Mesenchymal stem cell (in vitro differentiated cells and primary cell): Measurements from ENCODE around the gene TNFSF15.
"Not testable (repeated sequence)": the region's sequence is repeated elsewhere in the genome, so short reads cannot be mapped to it uniquely, and the experiment has no call there.

ENCODE experiments used
- DNase-seq: peaks from one replicate; pipeline ENCODE4 v3.0.0-alpha.2; 2013
- H2AFZ ChIP-seq: one replicate; pipeline ENCODE4 v1.6.1; 2013; ENCODE audit warnings: low read depth, mild to moderate bottlenecking, control low read depth, inconsistent platforms, low read length, moderate library complexity
- H2AK5ac ChIP-seq: 2 replicates; pipeline ENCODE4 v1.6.1; 2013; ENCODE audit warnings: low read length, moderate library complexity, mild to moderate bottlenecking, inconsistent platforms; ENCODE audit not compliant: severe bottlenecking
- H2BK120ac ChIP-seq: one replicate; pipeline ENCODE4 v1.6.1; 2013; ENCODE audit warnings: low read depth, mild to moderate bottlenecking, inconsistent platforms, low read length, moderate library complexity
- H2BK12ac ChIP-seq, 2 experiments: one replicate each; pipeline ENCODE4 v1.6.1; 2013; ENCODE audit warnings: inconsistent platforms in 2 of 2, low read length in 2 of 2, mild to moderate bottlenecking in 2 of 2, moderate library complexity in 2 of 2, control low read depth in 1 of 2
- H2BK15ac ChIP-seq: one replicate; pipeline ENCODE4 v1.6.1; 2013; ENCODE audit warnings: mild to moderate bottlenecking, low read depth, inconsistent platforms; ENCODE audit not compliant: poor library complexity, severe bottlenecking
- H2BK5ac ChIP-seq: 2 replicates; pipeline ENCODE4 v1.6.1; 2013; ENCODE audit warnings: low read depth, mild to moderate bottlenecking, low read length, control low read depth, inconsistent platforms; ENCODE audit not compliant: poor library complexity, severe bottlenecking
- H3K14ac ChIP-seq, 2 experiments: one replicate each; pipeline ENCODE4 v1.6.1; 2013; ENCODE audit warnings: inconsistent platforms in 2 of 2, low read length in 2 of 2, control low read depth in 1 of 2, mild to moderate bottlenecking in 1 of 2, moderate library complexity in 1 of 2
- H3K18ac ChIP-seq, 2 experiments: one replicate each; pipeline ENCODE4 v1.6.1; 2013; ENCODE audit warnings: inconsistent platforms in 2 of 2, low read length in 2 of 2, control low read depth in 1 of 2, low read depth in 1 of 2, mild to moderate bottlenecking in 1 of 2
- H3K23ac ChIP-seq, 2 experiments: one replicate each; pipeline ENCODE4 v1.6.1; 2013; ENCODE audit warnings: inconsistent platforms in 2 of 2, low read length in 2 of 2, mild to moderate bottlenecking in 2 of 2, moderate library complexity in 2 of 2, control low read depth in 1 of 2
- H3K27ac ChIP-seq: 2 replicates; pipeline ENCODE4 v1.5.1; 2013; ENCODE audit warnings: mild to moderate bottlenecking, moderate library complexity, low read length, control low read depth, inconsistent platforms; ENCODE audit not compliant: poor library complexity, severe bottlenecking
- H3K27me3 ChIP-seq, 2 experiments: 2 replicates each; pipeline versions ENCODE4 v1.6.1 to v1.7.0; 2013; ENCODE audit warnings: low read length in 2 of 2, mild to moderate bottlenecking in 2 of 2, moderate library complexity in 2 of 2, control low read depth in 1 of 2, inconsistent platforms in 1 of 2; ENCODE audit not compliant: control insufficient read depth in 1 of 2, insufficient read depth in 1 of 2
- H3K36me3 ChIP-seq, 2 experiments: 2 replicates each; pipeline versions ENCODE4 v1.6.1 to v1.7.0; 2013; ENCODE audit warnings: low read length in 2 of 2, control low read depth in 1 of 2, inconsistent platforms in 1 of 2, low read depth in 1 of 2, mild to moderate bottlenecking in 1 of 2; ENCODE audit not compliant: insufficient read depth in 2 of 2, control insufficient read depth in 1 of 2
- H3K4ac ChIP-seq, 2 experiments: one replicate each; pipeline ENCODE4 v1.6.1; 2013; ENCODE audit warnings: inconsistent platforms in 2 of 2, low read length in 2 of 2, mild to moderate bottlenecking in 2 of 2, moderate library complexity in 2 of 2, control low read depth in 1 of 2, low read depth in 1 of 2
- H3K4me1 ChIP-seq: 2 replicates; pipeline ENCODE4 v1.6.1; 2013; ENCODE audit warnings: low read depth, low read length, control low read depth; ENCODE audit not compliant: control insufficient read depth, insufficient read depth
- H3K4me2 ChIP-seq: 2 replicates; pipeline ENCODE4 v1.6.1; 2013; ENCODE audit warnings: low read length, mild to moderate bottlenecking, inconsistent platforms; ENCODE audit not compliant: poor library complexity, severe bottlenecking
- H3K4me3 ChIP-seq, 2 experiments: 2 replicates each; pipeline versions ENCODE4 v1.5.1 to v1.7.0; 2013; ENCODE audit warnings: low read length in 2 of 2, mild to moderate bottlenecking in 2 of 2, control low read depth in 1 of 2, low read depth in 1 of 2; ENCODE audit not compliant: insufficient read depth in 1 of 2
- H3K79me1 ChIP-seq: replicated peaks from 2 replicates; pipeline ENCODE4 v1.6.1; 2013; ENCODE audit warnings: mild to moderate bottlenecking, control low read depth, low read length, inconsistent platforms; ENCODE audit not compliant: poor library complexity, severe bottlenecking
- H3K9ac ChIP-seq: 2 replicates; pipeline ENCODE4 v1.7.0; 2013; ENCODE audit warnings: mild to moderate bottlenecking, low read length, moderate library complexity
- H3K9me3 ChIP-seq: 2 replicates; pipeline ENCODE4 v1.7.0; 2013; ENCODE audit warnings: mild to moderate bottlenecking, low read length; ENCODE audit not compliant: control insufficient read depth
- H4K8ac ChIP-seq: one replicate; pipeline ENCODE4 v1.6.1; 2013; ENCODE audit warnings: inconsistent platforms, mild to moderate bottlenecking, low read length, moderate library complexity
- H4K91ac ChIP-seq: one replicate; pipeline ENCODE4 v1.6.1; 2013; ENCODE audit warnings: mild to moderate bottlenecking, low read length, inconsistent platforms
- WGBS: methylation state at CpG from one replicate; pipeline ENCODE4 v1.1.7; 2013; ENCODE audit warnings: mixed read lengths; 5-methylcytosine and 5-hydroxymethylcytosine counted together

Gene TNFSF15

DNA sequence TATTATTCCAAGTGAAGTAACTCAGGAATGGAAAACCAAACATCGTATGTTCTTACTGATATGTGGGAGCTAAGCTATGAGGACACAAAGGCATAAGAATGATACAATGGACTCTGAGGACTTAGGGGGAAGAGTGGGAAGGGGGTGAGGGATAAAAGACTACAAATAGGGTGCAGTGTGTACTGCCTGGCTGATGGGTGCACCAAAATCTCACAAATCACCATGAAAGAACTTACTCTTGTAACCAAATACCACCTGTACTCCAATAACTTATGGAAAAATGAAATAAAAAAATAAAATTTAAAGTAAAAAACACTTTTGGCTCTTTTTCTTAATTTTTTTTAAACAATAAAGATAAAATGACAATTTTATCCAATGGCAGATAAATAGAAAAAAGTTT, 64.3 kb downstream of the TNFSF15 start:
- DNase-seq, H2AK5ac ChIP-seq, H3K36me3 ChIP-seq, H3K9ac ChIP-seq, H3K27me3 ChIP-seq, H3K23ac ChIP-seq, H3K4me2 ChIP-seq, H3K9me3 ChIP-seq, H3K4me1 ChIP-seq, H2BK5ac ChIP-seq, H3K79me1 ChIP-seq, H3K14ac ChIP-seq, H2BK15ac ChIP-seq, H3K4me3 ChIP-seq, H3K18ac ChIP-seq, H2BK12ac ChIP-seq, H4K91ac ChIP-seq, H3K4ac ChIP-seq, H2AFZ ChIP-seq, H2BK120ac ChIP-seq, H3K27ac ChIP-seq, H4K8ac ChIP-seq: not testable (repeated sequence)
- 100% methylated on average over 1 of the region's 1 CpG for WGBS

DNA sequence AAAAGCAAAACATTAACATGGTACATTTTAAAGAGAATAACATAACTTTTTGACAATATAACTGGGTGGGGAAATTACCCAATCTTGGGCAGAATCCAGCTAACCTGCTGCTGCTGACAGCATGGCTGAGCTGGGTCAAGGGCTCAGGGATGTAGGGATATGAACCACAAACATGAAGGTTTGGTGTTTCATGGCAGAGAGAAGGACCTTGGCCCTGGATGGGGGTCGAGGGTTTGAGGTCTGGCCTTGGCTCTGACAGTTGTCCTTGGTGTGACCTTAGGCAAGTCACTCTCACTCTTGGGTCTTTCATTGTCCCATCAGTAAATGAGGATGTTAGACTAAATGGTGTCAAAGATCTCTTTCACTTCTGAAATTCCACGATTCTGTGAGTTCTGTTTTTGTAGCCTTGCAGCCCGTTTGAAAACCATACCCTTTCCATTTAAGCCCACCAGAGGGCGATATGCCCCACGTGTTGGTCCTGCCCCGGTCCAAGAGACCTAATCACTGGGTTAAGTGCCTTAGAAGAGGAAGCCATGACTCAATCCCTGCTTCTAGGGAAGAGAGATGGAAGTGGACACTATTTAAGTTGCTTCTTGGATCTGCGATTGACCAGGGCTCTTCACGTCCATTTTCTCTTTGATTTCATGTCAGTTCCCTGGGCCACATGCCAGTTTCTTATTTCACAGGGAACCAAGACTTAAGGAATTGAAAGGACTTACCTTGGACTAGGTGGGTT, 67.1 kb downstream of the TNFSF15 start:
- H3K18ac ChIP-seq, result peak overlapping the region; percentile 50 to 80
- 24% methylated on average over 8 of the region's 8 CpGs for WGBS
- H3K9ac ChIP-seq, result peak overlapping the region; percentile 72
- H2AK5ac ChIP-seq, result peak overlapping the region; percentile 94
- H3K27me3 ChIP-seq, result no peaks in the 10 kb centered on the region
- no peak overlapping the region for H2BK120ac ChIP-seq
- no peaks in the 10 kb centered on the region for H3K79me1 ChIP-seq
- no peak overlapping the region for H3K23ac ChIP-seq
- no peak overlapping the region for H2BK5ac ChIP-seq
- peak overlapping the region; percentile 11 to 75 for H3K4ac ChIP-seq
- no peak overlapping the region for H2BK15ac ChIP-seq
- no peak overlapping the region for H3K27ac ChIP-seq
- H4K91ac ChIP-seq, result peak overlapping the region; percentile 59
- peak overlapping the region; percentile 73 for H4K8ac ChIP-seq
- no peaks in the 10 kb centered on the region for H3K36me3 ChIP-seq
- peak overlapping the region in 1 of 2 experiments; percentile 61 for H2BK12ac ChIP-seq
- no peak overlapping the region for H2AFZ ChIP-seq
- peak; percentile 89 for DNase-seq
- peaks cover 3% of the 10 kb centered on the region for H3K4me1 ChIP-seq
- H3K4me3 ChIP-seq, result no peak overlapping the region
- no peak overlapping the region for H3K14ac ChIP-seq
- no peak overlapping the region for H3K4me2 ChIP-seq
- no peaks in the 10 kb centered on the region for H3K9me3 ChIP-seq

DNA sequence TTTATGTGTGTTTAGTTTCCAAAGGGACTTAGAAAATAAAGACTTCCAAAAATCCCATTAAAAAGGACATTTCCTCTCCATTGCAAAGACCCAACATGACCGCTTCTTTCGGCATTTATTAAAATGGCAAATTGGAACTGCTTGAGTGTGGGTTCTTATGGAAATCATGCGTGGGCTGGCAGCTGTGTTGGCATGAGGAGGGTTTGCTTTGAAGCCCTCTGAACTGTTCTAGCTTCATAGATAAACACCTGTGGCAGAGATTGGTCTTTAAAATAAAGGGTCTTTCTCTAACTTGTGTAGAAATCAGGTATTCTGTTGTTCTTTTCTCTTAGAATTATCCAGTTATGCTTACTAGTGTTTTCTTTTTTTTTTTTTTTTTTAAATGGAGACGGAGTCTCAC, 68.0 kb downstream of the TNFSF15 start:
- 100% methylated on average over 3 of the region's 4 CpGs for WGBS
- no peak for DNase-seq
- no peak overlapping the region for H2BK12ac ChIP-seq

DNA sequence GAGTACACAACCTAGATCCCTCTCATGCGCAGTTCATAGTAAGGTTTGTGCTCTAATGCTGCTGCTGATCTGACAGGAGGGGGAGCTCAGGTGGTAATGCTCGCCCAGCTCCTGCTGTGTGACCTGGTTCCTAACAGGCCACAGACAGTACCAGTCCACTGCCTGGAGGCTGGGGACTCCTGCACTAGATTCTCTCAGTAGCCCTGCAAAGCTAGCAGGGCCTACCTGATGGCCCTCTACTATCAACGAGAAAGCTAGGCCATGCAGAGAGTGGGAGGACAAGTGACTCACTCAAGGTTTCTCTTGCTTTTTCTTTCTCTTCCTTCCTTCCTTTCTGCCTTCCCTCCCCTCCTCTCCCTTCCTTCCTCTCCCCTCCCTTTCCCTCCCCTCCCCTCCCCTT, 68.7 kb downstream of the TNFSF15 start:
- no peak overlapping the region for H3K18ac ChIP-seq
- no peak overlapping the region for H3K23ac ChIP-seq
- H3K4ac ChIP-seq, result peak overlapping the region in 1 of 2 experiments; percentile 67
- no peaks in the 10 kb centered on the region for H3K79me1 ChIP-seq
- H3K14ac ChIP-seq, result no peak overlapping the region
- H3K9me3 ChIP-seq, result no peaks in the 10 kb centered on the region
- H2BK120ac ChIP-seq, result no peak overlapping the region
- no peaks in the 10 kb centered on the region for H3K27me3 ChIP-seq
- H3K4me1 ChIP-seq, result peaks cover 1% of the 10 kb centered on the region
- DNase-seq, result no peak
- H3K36me3 ChIP-seq, result no peaks in the 10 kb centered on the region
- no peak overlapping the region for H3K27ac ChIP-seq
- no peak overlapping the region for H2BK15ac ChIP-seq
- no peak overlapping the region for H3K9ac ChIP-seq
- H3K4me2 ChIP-seq, result no peak overlapping the region
- no peak overlapping the region for H2AFZ ChIP-seq
- no peak overlapping the region for H2AK5ac ChIP-seq
- no peak overlapping the region for H2BK12ac ChIP-seq
- H2BK5ac ChIP-seq, result no peak overlapping the region
- 87% methylated on average over 3 of the region's 3 CpGs for WGBS
- no peak overlapping the region for H4K8ac ChIP-seq
- no peak overlapping the region for H3K4me3 ChIP-seq
- H4K91ac ChIP-seq, result no peak overlapping the region

More for the DNA sequence above, 68.0 kb downstream of the TNFSF15 start:
- Histone ChIP-seq H4K8ac (no peak overlapping the region), H3K36me3 (no peaks in the 10 kb centered on the region), H3K4ac (no peak overlapping the region), H3K4me3 (no peak overlapping the region), H3K9ac (no peak overlapping the region), H2BK5ac (no peak overlapping the region), H3K4me1 (peaks cover 1% of the 10 kb centered on the region), H2AK5ac (no peak overlapping the region), H4K91ac (no peak overlapping the region), H3K4me2 (no peak overlapping the region), H2BK15ac (no peak overlapping the region), H3K9me3 (no peaks in the 10 kb centered on the region), H3K18ac (no peak overlapping the region), H2BK120ac (no peak overlapping the region), H3K14ac (no peak overlapping the region), H3K27me3 (no peaks in the 10 kb centered on the region), H3K27ac (no peak overlapping the region), H2AFZ (no peak overlapping the region), H3K23ac (no peak overlapping the region), H3K79me1 (no peaks in the 10 kb centered on the region)
